Measurements from ENCODE around the gene RNF224. TPM values are rescaled to one million over a fixed set of nuclear protein-coding genes. Genes with fewer than 3 reads are reported as not detected.

RNF224 gene
- polyA plus RNA-seq, 1 of the 3 experiments (the other 2 are of a cell fraction), result 0.03 TPM

DNA sequence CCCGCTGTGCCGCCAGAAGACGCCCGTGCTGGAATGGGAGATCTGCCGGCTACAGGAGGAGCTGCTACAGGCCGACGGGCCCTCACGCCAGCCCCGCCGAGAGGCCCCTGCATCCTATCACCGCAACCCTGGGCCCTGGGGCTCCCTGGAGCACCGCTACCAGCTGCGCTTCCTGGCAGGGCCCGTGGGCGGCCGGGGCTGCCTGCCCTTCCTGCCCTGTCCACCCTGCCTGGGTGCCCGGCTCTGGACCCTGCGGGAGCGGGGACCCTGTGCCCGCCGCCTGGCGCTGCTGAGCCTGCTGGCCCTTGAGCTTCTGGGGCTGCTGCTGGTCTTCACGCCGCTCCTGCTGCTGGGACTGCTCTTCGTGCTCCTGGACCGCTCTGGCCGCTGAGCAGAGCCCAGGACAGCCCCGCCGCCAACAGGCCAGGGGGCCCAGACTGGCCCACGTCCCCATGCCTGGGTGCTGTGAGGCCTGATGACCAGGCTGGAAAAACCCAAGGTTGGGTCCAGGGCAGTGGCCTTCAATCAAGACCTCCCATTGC, 9.0 kb upstream of the RNF224 start:
- H3K27ac ChIP-seq (ENCODE audit: low read depth in 2 of 2, low read length in 1 of 2), result no peak overlapping the region
- H3K27me3 ChIP-seq (ENCODE audit: insufficient read depth), result no peaks in the 10 kb centered on the region
- H3K9me3 ChIP-seq, result no peaks in the 10 kb centered on the region
- H4K20me1 ChIP-seq (ENCODE audit: insufficient read depth), result no peaks in the 10 kb centered on the region
- no peak overlapping the region for H2AFZ ChIP-seq (ENCODE audit: low read depth)
- H3K4me2 ChIP-seq, result no peak overlapping the region
- POLR2A ChIA-PET, result interaction anchor here (0.8 to 1.9 kb wide), 2 partner anchors 8 to 10 kb away, joined by 3 to 4 read pairs; no protein-coding TSS in a partner anchor
- TF ChIP-seq CHD2 (IDR thresholded peaks at IDR 0.05; ENCODE audit: low read length, partially characterized antibody), result no peak
- TF ChIP-seq, protein P1, sequence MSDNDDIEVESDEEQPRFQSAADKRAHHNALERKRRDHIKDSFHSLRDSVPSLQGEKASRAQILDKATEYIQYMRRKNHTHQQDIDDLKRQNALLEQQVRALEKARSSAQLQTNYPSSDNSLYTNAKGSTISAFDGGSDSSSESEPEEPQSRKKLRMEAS (IDR thresholded peaks at IDR 0.05; ENCODE audit: low read depth), result no peak
- CTCF ChIA-PET, result interaction anchor here (0.9 to 1.1 kb wide), 4 partner anchors 9 to 491 kb away, joined by 3 to 6 read pairs (median 4); partner anchors contain the start of gene RNF224
- 98% methylated on average over 8 of the region's 30 CpGs for WGBS (ENCODE audit: low lambda C conversion rate)
- H3K9ac ChIP-seq, result no peak overlapping the region
- no peaks in the 10 kb centered on the region for H3K79me2 ChIP-seq (ENCODE audit: insufficient read depth)
- no peaks in the 10 kb centered on the region for H3F3A ChIP-seq (replicated peaks; ENCODE audit: insufficient read depth)
- no peaks in the 10 kb centered on the region for H3K9me2 ChIP-seq
- H3K4me1 ChIP-seq (ENCODE audit: control insufficient read depth in 1 of 2, insufficient read depth in 2 of 2, low read depth in 1 of 2, low read length in 1 of 2), result peaks cover 5 to 6% of the 10 kb centered on the region in 2 experiments; a peak in 1 of 4 replicates
- no peak for DNase-seq
- H3K4me3 ChIP-seq (ENCODE audit: low read depth in 2 of 2, low read length in 1 of 2), result no peak overlapping the region
- H3K36me3 ChIP-seq (replicated peaks in 1 of 2; ENCODE audit: control insufficient read depth in 1 of 2, insufficient read depth in 2 of 2, low read length in 1 of 2), result peaks cover 0 to 14% of the 10 kb centered on the region in 2 experiments

DNA sequence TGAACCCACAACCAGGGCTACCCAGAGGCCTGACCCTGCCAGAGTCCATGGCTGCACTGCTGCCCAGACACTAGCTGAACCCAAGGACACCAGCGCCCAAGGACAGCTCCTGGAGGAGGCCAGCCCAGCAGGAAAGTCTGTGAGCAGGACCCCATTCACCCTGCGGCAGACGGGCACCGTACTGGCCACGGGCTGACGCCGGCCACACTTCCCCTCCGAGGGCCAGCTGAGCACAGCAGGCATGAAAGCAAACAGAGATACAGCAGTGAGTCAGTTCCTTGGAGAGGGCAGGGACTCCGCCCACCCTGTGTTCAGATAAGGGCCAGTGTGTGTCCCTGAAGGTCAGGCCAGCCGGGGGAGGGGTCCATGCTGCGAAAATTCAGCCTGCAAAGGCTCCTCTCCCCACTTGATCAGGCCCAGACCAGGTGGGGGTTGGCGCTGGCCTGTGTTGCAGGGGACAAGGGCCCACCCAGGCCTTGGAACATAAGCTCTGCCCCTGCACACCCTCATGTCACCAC, 8.5 kb upstream of the RNF224 start:
- H4K20me1 ChIP-seq (ENCODE audit: insufficient read depth), result no peaks in the 10 kb centered on the region
- no peak overlapping the region for H2AFZ ChIP-seq (ENCODE audit: low read depth)
- TF ChIP-seq, protein P1 (IDR thresholded peaks at IDR 0.05; ENCODE audit: low read depth), result no peak
- TF ChIP-seq, protein P2, sequence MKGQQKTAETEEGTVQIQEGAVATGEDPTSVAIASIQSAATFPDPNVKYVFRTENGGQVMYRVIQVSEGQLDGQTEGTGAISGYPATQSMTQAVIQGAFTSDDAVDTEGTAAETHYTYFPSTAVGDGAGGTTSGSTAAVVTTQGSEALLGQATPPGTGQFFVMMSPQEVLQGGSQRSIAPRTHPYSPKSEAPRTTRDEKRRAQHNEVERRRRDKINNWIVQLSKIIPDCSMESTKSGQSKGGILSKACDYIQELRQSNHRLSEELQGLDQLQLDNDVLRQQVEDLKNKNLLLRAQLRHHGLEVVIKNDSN (IDR thresholded peaks at IDR 0.05; ENCODE audit: borderline replicate concordance, low read depth), result no peak
- TF ChIP-seq FOSL2 (IDR thresholded peaks at IDR 0.05; ENCODE audit: borderline replicate concordance, low read depth) (no peak), POLR2AphosphoS5 (IDR thresholded peaks at IDR 0.05; ENCODE audit: low read depth, low read length) (peak; percentile 32; the same call in 1 of the 2 replicates)
- H3K27me3 ChIP-seq (ENCODE audit: insufficient read depth), result no peaks in the 10 kb centered on the region
- no peaks in the 10 kb centered on the region for H3F3A ChIP-seq (replicated peaks; ENCODE audit: insufficient read depth)
- CTCF ChIA-PET, result interaction anchor here (0.9 to 1.1 kb wide), 4 partner anchors 9 to 491 kb away, joined by 3 to 6 read pairs (median 4); partner anchors contain the start of gene RNF224
- no peak overlapping the region; a peak in 1 of 4 replicates for H3K27ac ChIP-seq (ENCODE audit: low read depth in 2 of 2, low read length in 1 of 2)
- peaks cover 5 to 6% of the 10 kb centered on the region in 2 experiments; a peak in 1 of 4 replicates for H3K4me1 ChIP-seq (ENCODE audit: control insufficient read depth in 1 of 2, insufficient read depth in 2 of 2, low read depth in 1 of 2, low read length in 1 of 2)
- POLR2A ChIA-PET, result interaction anchor here (0.8 to 1.9 kb wide), 2 partner anchors 9 to 11 kb away, joined by 3 to 4 read pairs; no protein-coding TSS in a partner anchor
- H3K9me3 ChIP-seq, result no peaks in the 10 kb centered on the region
- H3K36me3 ChIP-seq (replicated peaks in 1 of 2; ENCODE audit: control insufficient read depth in 1 of 2, insufficient read depth in 2 of 2, low read length in 1 of 2), result peaks cover 0 to 11% of the 10 kb centered on the region in 2 experiments
- H3K4me2 ChIP-seq, result 0 out of 2 replicates have a peak overlapping the region, but pooled peaks have one; percentile 24
- DNase-seq, result no peak
- H3K9me2 ChIP-seq, result no peaks in the 10 kb centered on the region
- no peak overlapping the region for H3K4me3 ChIP-seq (ENCODE audit: low read depth in 2 of 2, low read length in 1 of 2)
- no peaks in the 10 kb centered on the region for H3K79me2 ChIP-seq (ENCODE audit: insufficient read depth)
- no peak overlapping the region for H3K9ac ChIP-seq
- WGBS (ENCODE audit: low lambda C conversion rate), result 60% methylated on average over 3 of the region's 12 CpGs

DNA sequence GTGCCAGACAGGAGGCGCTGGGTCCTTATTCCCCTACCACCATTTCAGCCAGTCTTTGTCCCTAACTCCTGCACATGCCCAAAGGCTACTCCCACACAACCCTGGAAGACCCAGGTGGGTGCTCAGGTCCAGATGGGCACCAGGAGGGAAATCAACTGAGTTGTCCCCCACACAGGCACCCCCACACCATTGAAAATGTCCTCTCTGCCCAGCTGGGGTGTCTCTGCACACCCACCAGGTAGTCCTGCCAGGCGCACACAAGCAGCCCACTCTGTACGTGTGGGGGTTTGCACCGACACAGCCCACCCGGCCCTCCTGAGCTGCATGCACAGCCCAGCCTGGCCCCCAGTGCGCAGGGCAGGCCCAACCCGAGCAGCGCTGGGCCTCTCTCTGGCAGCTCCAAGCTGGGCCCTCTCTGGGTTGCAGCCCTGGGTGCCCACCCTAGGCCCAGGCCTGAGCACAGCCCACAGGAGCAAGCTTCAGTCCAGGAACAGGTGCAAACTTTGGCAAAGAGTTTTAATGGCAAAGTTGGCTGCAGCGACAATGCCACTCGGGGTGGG, 7.5 kb upstream of the RNF224 start:
- no peaks in the 10 kb centered on the region for H3F3A ChIP-seq (replicated peaks; ENCODE audit: insufficient read depth)
- H3K36me3 ChIP-seq (replicated peaks in 1 of 2; ENCODE audit: control insufficient read depth in 1 of 2, insufficient read depth in 2 of 2, low read length in 1 of 2), result peaks cover 0 to 6% of the 10 kb centered on the region in 2 experiments
- H2AFZ ChIP-seq (ENCODE audit: low read depth), result no peak overlapping the region
- H3K9ac ChIP-seq, result no peak overlapping the region
- H3K4me3 ChIP-seq (ENCODE audit: low read depth in 2 of 2, low read length in 1 of 2), result no peak overlapping the region
- peaks cover 5 to 12% of the 10 kb centered on the region in 2 experiments; a peak in 1 of 4 replicates for H3K4me1 ChIP-seq (ENCODE audit: control insufficient read depth in 1 of 2, insufficient read depth in 2 of 2, low read depth in 1 of 2, low read length in 1 of 2)
- no peaks in the 10 kb centered on the region for H3K9me2 ChIP-seq
- no peaks in the 10 kb centered on the region for H3K27me3 ChIP-seq (ENCODE audit: insufficient read depth)
- no peak overlapping the region for H3K27ac ChIP-seq (ENCODE audit: low read depth in 2 of 2, low read length in 1 of 2)
- no peaks in the 10 kb centered on the region for H4K20me1 ChIP-seq (ENCODE audit: insufficient read depth)
- H3K9me3 ChIP-seq, result no peaks in the 10 kb centered on the region
- no peak for DNase-seq
- no peak overlapping the region for H3K4me2 ChIP-seq
- POLR2A ChIA-PET, result interaction anchor here (1.1 to 1.9 kb wide), 2 partner anchors 12 to 19 kb away, joined by 3 to 4 read pairs; no protein-coding TSS in a partner anchor
- 96% methylated on average over 9 of the region's 10 CpGs for WGBS (ENCODE audit: low lambda C conversion rate)
- CTCF ChIA-PET, result interaction anchor here (0.9 to 1.1 kb wide), 2 partner anchors 17 kb away, joined by 3 to 6 read pairs; no protein-coding TSS in a partner anchor
- no peaks in the 10 kb centered on the region for H3K79me2 ChIP-seq (ENCODE audit: insufficient read depth)
- TF ChIP-seq FOXM1 (IDR thresholded peaks at IDR 0.05; ENCODE audit: low read depth) (no peak), RCOR1 (IDR thresholded peaks at IDR 0.05; ENCODE audit: low read length) (no peak), MXI1 (IDR thresholded peaks at IDR 0.05; ENCODE audit: low read depth, low read length) (no peak), MEF2A (IDR thresholded peaks at IDR 0.05; ENCODE audit: borderline replicate concordance, low read depth) (no peak), GATA2 (CRISPR knock-in tag; IDR thresholded peaks at IDR 0.05) (no peak), SIN3A (IDR thresholded peaks at IDR 0.05; ENCODE audit: borderline replicate concordance, low read depth, low read length) (no peak), ELF1 (IDR thresholded peaks at IDR 0.05) (no peak)
- TF ChIP-seq, protein P3, sequence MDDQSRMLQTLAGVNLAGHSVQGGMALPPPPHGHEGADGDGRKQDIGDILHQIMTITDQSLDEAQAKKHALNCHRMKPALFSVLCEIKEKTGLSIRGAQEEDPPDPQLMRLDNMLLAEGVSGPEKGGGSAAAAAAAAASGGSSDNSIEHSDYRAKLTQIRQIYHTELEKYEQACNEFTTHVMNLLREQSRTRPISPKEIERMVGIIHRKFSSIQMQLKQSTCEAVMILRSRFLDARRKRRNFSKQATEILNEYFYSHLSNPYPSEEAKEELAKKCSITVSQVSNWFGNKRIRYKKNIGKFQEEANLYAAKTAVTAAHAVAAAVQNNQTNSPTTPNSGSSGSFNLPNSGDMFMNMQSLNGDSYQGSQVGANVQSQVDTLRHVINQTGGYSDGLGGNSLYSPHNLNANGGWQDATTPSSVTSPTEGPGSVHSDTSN (IDR thresholded peaks at IDR 0.05), result no peak
- TF ChIP-seq, protein P4, sequence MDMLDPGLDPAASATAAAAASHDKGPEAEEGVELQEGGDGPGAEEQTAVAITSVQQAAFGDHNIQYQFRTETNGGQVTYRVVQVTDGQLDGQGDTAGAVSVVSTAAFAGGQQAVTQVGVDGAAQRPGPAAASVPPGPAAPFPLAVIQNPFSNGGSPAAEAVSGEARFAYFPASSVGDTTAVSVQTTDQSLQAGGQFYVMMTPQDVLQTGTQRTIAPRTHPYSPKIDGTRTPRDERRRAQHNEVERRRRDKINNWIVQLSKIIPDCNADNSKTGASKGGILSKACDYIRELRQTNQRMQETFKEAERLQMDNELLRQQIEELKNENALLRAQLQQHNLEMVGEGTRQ (IDR thresholded peaks at IDR 0.05; ENCODE audit: borderline replicate concordance, low read depth, low read length), result no peak

All from SK-N-SH (cell line).